IMR-90 (cell line): Measurements from ENCODE around the gene ZNF556. TPM values are rescaled to one million over a fixed set of nuclear protein-coding genes. Genes with fewer than 3 reads are reported as not detected.

ENCODE experiments used
- ATAC-seq: fragments of 200-7000 bp; cut with Tn5 transposase; 2 replicates; pipeline ENCODE4 v1.9.1; 2020; ENCODE audit warnings: low read depth, mild to moderate bottlenecking, moderate library complexity
- BruUV-seq: library from RNA; stranded (reverse); fragments of 400-500 nt; replicated peaks from 2 replicates; lab custom pipeline; 2021; lab: Mats Ljungman, UMichigan
- CTCF ChIA-PET: fragments of 300-600 bp; formaldehyde crosslinking; extraction: SDS; loops from one replicate; lab custom pipeline; 2021; ENCODE audit warnings: antibody characterized with exemption; lab: Yijun Ruan, JAX
- POLR2A ChIA-PET: fragments of 300-600 bp; sonication (Branson Sonifier 250); formaldehyde crosslinking; loops from one replicate; lab custom pipeline; 2022; ENCODE audit warnings: antibody characterized with exemption; ENCODE audit not compliant: unreplicated experiment; lab: Charles Lee
- DNase-seq: peaks from one replicate; pipeline ENCODE4 v3.0.0; 2013
- H2AFZ ChIP-seq: replicated peaks from 2 replicates; pipeline ENCODE3; 2013; ENCODE audit warnings: low read length, mild to moderate bottlenecking; ENCODE audit not compliant: poor library complexity
- H2AK5ac ChIP-seq: 2 replicates; pipeline ENCODE4 v1.6.1; 2013; ENCODE audit warnings: low read depth, low read length, inconsistent platforms
- H2AK9ac ChIP-seq: replicated peaks from 2 replicates; pipeline ENCODE3; 2013; ENCODE audit warnings: mild to moderate bottlenecking, low read depth, low read length, moderate library complexity; ENCODE audit not compliant: poor library complexity
- H2BK120ac ChIP-seq: 2 replicates; pipeline ENCODE4 v1.6.1; 2013; ENCODE audit warnings: low read depth, low read length, inconsistent platforms
- H2BK15ac ChIP-seq: 3 replicates; pipeline ENCODE4 v1.6.1; 2013; ENCODE audit warnings: low read depth, low read length, inconsistent platforms
- H2BK20ac ChIP-seq: 2 replicates; pipeline ENCODE4 v1.6.1; 2013; ENCODE audit warnings: low read depth, mild to moderate bottlenecking, inconsistent platforms, low read length, moderate library complexity
- H2BK5ac ChIP-seq: 2 replicates; pipeline ENCODE4 v1.6.1; 2013; ENCODE audit warnings: mild to moderate bottlenecking, low read depth, low read length, inconsistent platforms; ENCODE audit not compliant: poor library complexity, severe bottlenecking
- H3K14ac ChIP-seq: replicated peaks from 2 replicates; pipeline ENCODE4 v1.6.1; 2013; ENCODE audit warnings: low read depth, low read length, inconsistent platforms
- H3K18ac ChIP-seq: 2 replicates; pipeline ENCODE4 v1.6.1; 2013; ENCODE audit warnings: low read depth, low read length, control low read depth
- H3K23ac ChIP-seq: 2 replicates; pipeline ENCODE4 v1.6.1; 2013; ENCODE audit warnings: low read depth, low read length, inconsistent platforms
- H3K27ac ChIP-seq: 2 replicates; pipeline ENCODE4 v1.5.1; 2013; ENCODE audit warnings: mild to moderate bottlenecking, control low read depth, low read length; ENCODE audit not compliant: insufficient read depth
- H3K27me3 ChIP-seq: 2 replicates; pipeline ENCODE4 v1.6.1; 2013; ENCODE audit warnings: low read length; ENCODE audit not compliant: control insufficient read depth, insufficient read depth
- H3K36me3 ChIP-seq: 2 replicates; pipeline ENCODE4 v1.6.1; 2013; ENCODE audit warnings: low read length, mixed read lengths; ENCODE audit not compliant: control insufficient read depth, insufficient read depth
- H3K4ac ChIP-seq: 2 replicates; pipeline ENCODE4 v1.6.1; 2013; ENCODE audit warnings: low read depth, low read length, inconsistent platforms
- H3K4me1 ChIP-seq: 2 replicates; pipeline ENCODE4 v1.6.1; 2013; ENCODE audit warnings: low read length, mixed read lengths; ENCODE audit not compliant: control insufficient read depth, insufficient read depth
- H3K4me2 ChIP-seq: 2 replicates; pipeline ENCODE4 v1.6.1; 2013; ENCODE audit warnings: low read depth, mild to moderate bottlenecking, control low read depth, low read length, moderate library complexity
- H3K4me3 ChIP-seq: 2 replicates; pipeline ENCODE4 v1.5.1; 2013; ENCODE audit warnings: low read depth, mild to moderate bottlenecking, control low read depth, low read length, moderate library complexity; ENCODE audit not compliant: insufficient read depth
- H3K56ac ChIP-seq: 2 replicates; pipeline ENCODE4 v1.6.1; 2013; ENCODE audit warnings: low read length, inconsistent platforms; ENCODE audit not compliant: insufficient read depth; ENCODE audit errors: extremely low read depth
- H3K79me1 ChIP-seq, 2 experiments: 2 replicates each; pipeline ENCODE4 v1.6.1; 2013; ENCODE audit warnings: low read length in 2 of 2, inconsistent platforms in 1 of 2, low read depth in 1 of 2
- H3K9ac ChIP-seq: 2 replicates; pipeline ENCODE4 v1.6.1; 2013; ENCODE audit warnings: low read depth, low read length, control low read depth
- H3K9me1 ChIP-seq: 2 replicates; pipeline ENCODE4 v1.6.1; 2013; ENCODE audit warnings: low read length, inconsistent platforms; ENCODE audit not compliant: insufficient read depth
- H3K9me3 ChIP-seq: 2 replicates; pipeline ENCODE4 v1.6.1; 2013; ENCODE audit warnings: low read length; ENCODE audit not compliant: control insufficient read depth, insufficient read depth
- H4K20me1 ChIP-seq: 2 replicates; pipeline ENCODE4 v1.6.1; 2013; ENCODE audit warnings: low read length, inconsistent platforms; ENCODE audit not compliant: insufficient read depth
- H4K5ac ChIP-seq: 2 replicates; pipeline ENCODE4 v1.6.1; 2013; ENCODE audit warnings: mild to moderate bottlenecking, low read depth, low read length, control low read depth
- H4K8ac ChIP-seq, 2 experiments: 2 replicates each; pipeline ENCODE4 v1.6.1; 2013; ENCODE audit warnings: low read depth in 2 of 2, low read length in 2 of 2, control low read depth in 1 of 2, inconsistent platforms in 1 of 2
- H4K91ac ChIP-seq: 2 replicates; pipeline ENCODE4 v1.6.1; 2013; ENCODE audit warnings: low read depth, low read length, inconsistent platforms; ENCODE audit not compliant: insufficient read depth
- RFX5 ChIP-seq: IDR thresholded peaks from 2 replicates; pipeline ENCODE4 v1.8.0; 2012; ENCODE audit warnings: low read depth, mild to moderate bottlenecking, low read length, moderate library complexity
- WGBS, 2 experiments: methylation state at CpG; one replicate each; pipeline versions ENCODE4 v1.1.5 to v1.1.7; 2013; ENCODE audit warnings: missing lambda C conversion rate in 2 of 2; ENCODE audit not compliant: insufficient read length in 1 of 2; ENCODE audit errors: extremely low coverage in 2 of 2; 5-methylcytosine and 5-hydroxymethylcytosine counted together
- dilution Hi-C: fragments of 300-500 bp; cut with HindIII; formaldehyde crosslinking; loops from one replicate; pipeline ENCODE4 v1.14.3; 2018; ENCODE audit warnings: low sequenced_read_pairs; ENCODE audit not compliant: unreplicated experiment
- in situ Hi-C: fragments of 300-500 bp; cut with MboI; formaldehyde crosslinking; loops from 3 replicates; pipeline ENCODE4 v1.14.3; 2019; ENCODE audit warnings: low sequenced_read_pairs, inconsistent platforms, mixed read lengths
- intact Hi-C: fragments of 100-400 bp; cut with micrococcal nuclease; formaldehyde crosslinking; loops from 2 replicates; pipeline ENCODE4 v1.10.0; 2022
- polyA plus RNA-seq, 3 experiments: library from polyadenylated mRNA; depleted of rRNA; stranded (reverse); fragments of >200 nt; gene quantifications; 2 replicates each; pipeline ENCODE4 v1.2.3, GENCODE V29; 2012; ENCODE audit warnings: low replicate concordance in 1 of 3
- total RNA-seq: library from RNA; depleted of rRNA; stranded (reverse); fragments of >200 nt; gene quantifications from 2 replicates; pipeline ENCODE4 v1.2.3, GENCODE V29; 2012

The ZNF556 gene
- total and polyA plus RNA-seq, 2 of the 4 experiments (the other 2 are of a cell fraction): not detected

DNA sequence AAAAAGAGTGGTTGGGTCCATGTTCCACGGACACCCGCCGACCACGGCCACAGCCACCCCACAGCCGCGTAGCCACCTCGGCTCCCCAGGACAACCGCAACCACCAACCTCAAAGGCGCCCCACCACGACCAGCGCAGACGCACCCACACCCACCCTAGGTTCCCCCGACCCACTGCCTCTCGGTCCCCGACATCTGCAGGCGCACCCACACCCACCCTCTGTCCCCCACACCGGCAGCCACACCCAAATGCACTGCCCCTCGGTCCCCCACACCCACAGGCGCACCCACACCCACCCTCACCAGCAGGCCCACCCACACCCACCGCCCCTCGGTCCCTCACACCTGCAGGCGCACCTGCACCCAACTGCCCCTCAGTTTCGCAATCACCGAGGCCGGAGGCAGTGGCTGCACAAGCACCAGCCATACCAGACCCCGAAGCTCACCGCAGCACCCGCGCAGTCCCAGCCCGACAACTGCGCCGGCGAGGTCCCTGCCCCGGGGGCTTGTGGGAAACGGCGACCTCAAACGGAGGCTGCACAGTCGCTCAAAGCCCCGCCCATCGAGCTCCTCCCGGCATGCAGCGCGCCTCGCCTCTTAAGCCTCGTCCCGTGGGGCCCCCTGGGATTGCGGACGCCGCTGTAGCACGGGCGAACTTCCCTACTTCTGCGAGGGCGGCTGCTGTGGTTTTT lies 59.4 kb downstream of the ZNF556 start:
- no TSS peak for BruUV-seq
- Histone ChIP-seq H4K91ac (no peak overlapping the region), H3K56ac (no peak overlapping the region), H3K14ac (no peak overlapping the region), H4K5ac (no peak overlapping the region), H4K20me1 (no peaks in the 10 kb centered on the region), H3K23ac (no peak overlapping the region), H3K4ac (no peak overlapping the region), H2AK5ac (no peak overlapping the region), H3K4me1 (no peaks in the 10 kb centered on the region; the same call in 1 of the 2 replicates), H2BK15ac (no peak overlapping the region), H3K9ac (no peak overlapping the region), H3K18ac (no peak overlapping the region), H3K27me3 (no peaks in the 10 kb centered on the region), H3K9me1 (no peaks in the 10 kb centered on the region), H2AFZ (no peak overlapping the region), H4K8ac (no peak overlapping the region), H2AK9ac (no peak overlapping the region), H3K27ac (no peak overlapping the region), H3K36me3 (0 out of 2 replicates have a peak, but pooled peaks cover 3% of the 10 kb centered on the region), H3K4me2 (no peak overlapping the region), H3K9me3 (peaks cover 9% of the 10 kb centered on the region), H2BK20ac (no peak overlapping the region), H2BK5ac (no peak overlapping the region), H3K79me1 (no peaks in the 10 kb centered on the region), H3K4me3 (no peak overlapping the region), H2BK120ac (no peak overlapping the region)
- no peak for ATAC-seq
- dilution Hi-C loops: no loop called here
- TF ChIP-seq RFX5: no peak
- ChIA-PET POLR2A (no interaction called here), CTCF (no interaction called here)
- 88% methylated on average over 28 of the region's 53 CpGs; no CpG with 5 or more reads in 1 of the 2 experiments for WGBS, 2 experiments
- DNase-seq: no peak
- in situ Hi-C loops: no loop called here
- intact Hi-C loops: no loop called here
